ENCODE results near the gene AR. TPM values are rescaled to one million over a fixed set of nuclear protein-coding genes. Genes with fewer than 3 reads are reported as not detected.

AR gene
- total RNA-seq, 2 experiments from 2014 or later: not detected

- Mint-ChIP-seq H3K27ac (no peak overlapping the region), H3K36me3 (ENCODE audit: low read depth) (no peaks in the 10 kb centered on the region), H3K27me3 (no peaks in the 10 kb centered on the region), H3K4me3 (no peak overlapping the region), H3K9me3 (no peaks in the 10 kb centered on the region), H3K4me1 (ENCODE audit: low read depth) (no peaks in the 10 kb centered on the region)
- H3K4me3 ChIP-seq (ENCODE audit: low read length): no peak overlapping the region
- POLR2A ChIA-PET: no interaction called here
- no peak for TF ChIP-seq CTCF (IDR thresholded peaks at IDR 0.05)
- intact Hi-C loops (cut with DNase I, micrococcal nuclease): no loop called here
- no peak overlapping the region for H3K27ac ChIP-seq (ENCODE audit: low read depth in 1 of 2, low read length in 2 of 2)
- H3K27me3 ChIP-seq (ENCODE audit: control insufficient read depth in 1 of 2, insufficient read depth in 2 of 2, low read length in 2 of 2): no peaks in the 10 kb centered on the region
- DNase-seq (no peak), ATAC-seq (ENCODE audit: poor library complexity) (no peak)
- no peaks in the 10 kb centered on the region for H3K36me3 ChIP-seq (ENCODE audit: insufficient read depth, low read length)
- H3K9me3 ChIP-seq (ENCODE audit: control insufficient read depth in 1 of 2, insufficient read depth in 1 of 2, low read length in 2 of 2): no peaks in the 10 kb centered on the region
- CTCF ChIA-PET: no interaction called here
- no peaks in the 10 kb centered on the region for H3K4me1 ChIP-seq (ENCODE audit: insufficient read depth, low read length)
These were observed 181.7 kb downstream of the AR start for GRCh38 chrX:67725471-67725870.

DNA sequence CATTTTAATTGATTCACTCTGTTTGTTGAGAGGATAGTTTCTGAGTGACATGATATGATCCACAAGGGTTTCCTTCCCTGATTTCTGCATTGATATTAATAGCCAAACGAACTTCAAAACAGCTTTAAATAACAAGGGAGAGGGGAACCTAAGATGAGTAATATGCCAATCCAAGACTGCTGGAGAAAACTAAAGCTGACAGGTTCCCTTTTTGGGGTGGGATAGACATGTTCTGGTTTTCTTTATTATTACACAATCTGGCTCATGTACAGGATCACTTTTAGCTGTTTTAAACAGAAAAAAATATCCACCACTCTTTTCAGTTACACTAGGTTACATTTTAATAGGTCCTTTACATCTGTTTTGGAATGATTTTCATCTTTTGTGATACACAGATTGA is 182.2 kb downstream of the AR start:
- Histone ChIP-seq H3K9me3 (ENCODE audit: control insufficient read depth in 1 of 2, insufficient read depth in 1 of 2, low read length in 2 of 2) (no peaks in the 10 kb centered on the region), H3K27ac (ENCODE audit: low read depth in 1 of 2, low read length in 2 of 2) (no peak overlapping the region), H3K4me1 (ENCODE audit: insufficient read depth, low read length) (no peaks in the 10 kb centered on the region), H3K36me3 (ENCODE audit: insufficient read depth, low read length) (no peaks in the 10 kb centered on the region), H3K4me3 (ENCODE audit: low read length) (no peak overlapping the region), H3K27me3 (ENCODE audit: control insufficient read depth in 1 of 2, insufficient read depth in 2 of 2, low read length in 2 of 2) (no peaks in the 10 kb centered on the region)
- no peaks in the 10 kb centered on the region for H3K4me1 Mint-ChIP-seq (ENCODE audit: low read depth)
- intact Hi-C loops (cut with DNase I, micrococcal nuclease): no loop called here
- no peak overlapping the region for H3K4me3 Mint-ChIP-seq
- ChIA-PET POLR2A (no interaction called here), CTCF (no interaction called here)
- H3K9me3 Mint-ChIP-seq: no peaks in the 10 kb centered on the region
- no peaks in the 10 kb centered on the region for H3K36me3 Mint-ChIP-seq (ENCODE audit: low read depth)
- peak in 2 of 14 experiments; percentile 11 to 21 for DNase-seq
- TF ChIP-seq CTCF (IDR thresholded peaks at IDR 0.05): no peak
- no peak for ATAC-seq (ENCODE audit: poor library complexity)
- no peak overlapping the region for H3K27ac Mint-ChIP-seq
- no peaks in the 10 kb centered on the region for H3K27me3 Mint-ChIP-seq

- Mint-ChIP-seq H3K9me3 (no peaks in the 10 kb centered on the region), H3K36me3 (ENCODE audit: low read depth) (no peaks in the 10 kb centered on the region), H3K27me3 (no peaks in the 10 kb centered on the region), H3K27ac (no peak overlapping the region), H3K4me1 (ENCODE audit: low read depth) (no peaks in the 10 kb centered on the region), H3K4me3 (no peak overlapping the region)
- no peaks in the 10 kb centered on the region for H3K36me3 ChIP-seq (ENCODE audit: insufficient read depth, low read length)
- ATAC-seq (ENCODE audit: poor library complexity): no peak
- CTCF ChIA-PET: no interaction called here
- H3K27ac ChIP-seq (ENCODE audit: low read depth in 1 of 2, low read length in 2 of 2): no peak overlapping the region
- DNase-seq: no peak
- no peak for TF ChIP-seq CTCF (IDR thresholded peaks at IDR 0.05)
- intact Hi-C loops (cut with DNase I, micrococcal nuclease): no loop called here
- no peaks in the 10 kb centered on the region for H3K9me3 ChIP-seq (ENCODE audit: control insufficient read depth in 1 of 2, insufficient read depth in 1 of 2, low read length in 2 of 2)
- POLR2A ChIA-PET: no interaction called here
- H3K27me3 ChIP-seq (ENCODE audit: control insufficient read depth in 1 of 2, insufficient read depth in 2 of 2, low read length in 2 of 2): no peaks in the 10 kb centered on the region
- H3K4me3 ChIP-seq (ENCODE audit: low read length): no peak overlapping the region
- no peaks in the 10 kb centered on the region for H3K4me1 ChIP-seq (ENCODE audit: insufficient read depth, low read length)
These were observed 183.8 kb downstream of the AR start for GRCh38 chrX:67727576-67727975.

All from CD4-positive, alpha-beta T cell (primary cell).